Stimulated activated CD8-positive, alpha-beta memory T cell treated with anti-CD3 and anti-CD28 coated beads, Interleukin-4, amount 100 ng/mL, for 4 hours (primary cell): ENCODE data around the gene RPS25.
"Not testable (repeated sequence)": the region's sequence is repeated elsewhere in the genome, so short reads cannot be mapped to it uniquely, and the experiment has no call there.

ENCODE experiments used
- DNase-seq, 2 donors: peaks; one replicate each; pipeline ENCODE4 v3.0.0-alpha.2; 2020; ENCODE audit warnings: low read depth in 2 of 2, low spot score in 1 of 2

The RPS25 gene

DNA sequence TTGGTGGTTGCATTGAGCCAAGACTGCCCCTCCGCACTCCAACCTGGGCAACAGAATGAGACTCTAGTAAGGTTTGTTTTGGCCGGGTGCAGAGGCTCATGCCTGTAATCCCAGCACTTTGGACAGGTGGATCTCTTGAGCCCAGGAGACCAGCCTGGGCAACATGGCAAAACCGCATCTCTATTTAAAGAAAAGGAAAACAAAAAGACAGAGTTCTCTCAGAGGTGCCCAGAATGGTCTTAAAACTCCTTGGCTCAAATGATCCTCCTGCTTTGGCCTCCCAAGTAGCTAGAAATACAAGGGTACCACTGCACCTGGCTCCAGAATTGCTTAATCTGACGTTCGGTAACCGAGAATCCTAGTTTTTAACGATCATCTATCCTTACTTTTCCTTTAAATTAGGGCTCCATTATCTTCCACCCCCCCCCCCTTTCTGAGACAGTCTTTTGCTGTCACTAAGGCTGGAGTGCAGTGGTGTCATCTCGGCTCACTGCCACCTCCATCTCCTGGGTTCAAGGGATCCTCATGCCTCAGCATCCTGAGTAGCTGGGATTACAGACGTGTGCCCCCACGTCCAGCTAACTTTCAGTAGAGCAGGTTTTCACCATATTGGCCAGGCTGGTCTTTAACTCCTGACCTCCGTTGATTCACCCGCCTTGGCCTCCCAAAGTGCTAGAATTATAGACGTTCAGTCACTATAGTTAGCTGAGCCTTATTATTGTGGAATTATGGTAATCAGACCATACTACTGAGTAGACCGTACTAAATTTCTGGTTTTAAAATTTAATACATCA lies 1.7 kb downstream of the RPS25 start:
- DNase-seq, result no peak

- DNase-seq, result no peak
Measured at GRCh38 chr11:119015054-119015611, 3.0 kb downstream of the RPS25 start.

GRCh38 chr11:119014209-119014924 lies 3.8 kb downstream of the RPS25 start:
- no peak for DNase-seq

- DNase-seq, result no peak
Measured at GRCh38 chr11:119012629-119013170, 5.4 kb downstream of the RPS25 start.

- DNase-seq, result no peak
Measured at GRCh38 chr11:119011476-119012053, 6.6 kb downstream of the RPS25 start.

DNA sequence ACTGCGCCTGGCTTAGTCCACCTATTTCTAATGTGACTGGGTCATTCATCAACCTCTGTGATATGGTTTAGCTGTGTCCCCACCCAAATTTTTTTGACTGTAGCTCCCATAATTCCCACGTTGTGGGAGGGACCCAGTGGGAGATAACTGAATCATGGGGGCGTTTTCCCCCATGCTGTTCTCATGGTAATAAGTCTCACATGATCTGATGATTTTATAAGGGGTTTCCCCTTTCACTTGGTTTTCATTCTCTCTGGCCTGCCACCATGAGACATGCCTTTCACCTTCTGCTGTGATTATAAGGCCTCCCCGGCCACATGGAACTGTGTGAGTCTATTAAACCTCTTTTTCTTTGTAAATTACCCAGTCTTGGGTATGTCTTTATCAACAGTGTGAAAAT lies 11.5 kb downstream of the RPS25 start:
- no peak for DNase-seq

- DNase-seq, result no peak
Measured at GRCh38 chr11:119000906-119001305, 17.2 kb downstream of the RPS25 start.

GRCh38 chr11:118998822-118999221 lies 19.3 kb downstream of the RPS25 start:
- no peak for DNase-seq

- DNase-seq, result no peak
Measured at GRCh38 chr11:118998388-118998717, 19.8 kb downstream of the RPS25 start.

- DNase-seq, result peak; percentile 87 to 89
Measured at GRCh38 chr11:118997627-118998387, 20.3 kb downstream of the RPS25 start, which contains the start of gene CENATAC. CENATAC (plus strand) TSS chr11:118998138; CDS start chr11:118998198, 60 bp downstream.

DNA sequence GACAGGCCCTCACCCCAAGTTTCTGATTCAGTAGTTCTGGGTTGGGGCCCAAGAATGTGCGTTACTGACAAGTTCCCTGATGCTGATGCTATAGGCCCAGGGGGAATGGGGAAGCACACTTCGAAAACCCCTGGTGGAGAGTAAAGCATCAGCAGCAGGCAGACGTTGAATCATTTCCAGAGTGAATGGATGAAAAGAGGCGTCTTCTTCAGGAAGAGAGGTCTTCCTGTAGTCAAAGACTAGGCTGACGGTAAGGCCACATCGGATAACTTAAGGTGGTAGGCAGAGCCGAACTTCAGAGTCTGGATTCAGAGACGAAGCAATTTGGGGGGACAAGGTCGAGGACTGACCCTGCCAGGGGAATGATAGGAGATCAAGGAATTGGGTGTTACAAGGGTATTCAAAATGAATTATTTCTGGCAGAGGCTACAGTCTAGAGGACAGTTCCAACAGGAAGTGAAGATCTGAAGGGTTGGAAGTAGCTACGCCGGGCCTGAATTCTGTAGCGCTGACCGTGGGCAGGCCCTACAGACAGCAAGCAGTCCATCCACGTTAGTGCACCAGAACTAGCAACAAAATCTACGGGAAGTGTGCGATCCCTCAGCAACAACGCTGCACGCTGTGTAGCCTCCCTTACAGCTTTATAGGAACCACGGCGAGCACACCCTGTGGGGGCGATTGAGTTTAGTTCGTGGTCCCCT lies 21.1 kb downstream of the RPS25 start:
- DNase-seq, result no peak

DNA sequence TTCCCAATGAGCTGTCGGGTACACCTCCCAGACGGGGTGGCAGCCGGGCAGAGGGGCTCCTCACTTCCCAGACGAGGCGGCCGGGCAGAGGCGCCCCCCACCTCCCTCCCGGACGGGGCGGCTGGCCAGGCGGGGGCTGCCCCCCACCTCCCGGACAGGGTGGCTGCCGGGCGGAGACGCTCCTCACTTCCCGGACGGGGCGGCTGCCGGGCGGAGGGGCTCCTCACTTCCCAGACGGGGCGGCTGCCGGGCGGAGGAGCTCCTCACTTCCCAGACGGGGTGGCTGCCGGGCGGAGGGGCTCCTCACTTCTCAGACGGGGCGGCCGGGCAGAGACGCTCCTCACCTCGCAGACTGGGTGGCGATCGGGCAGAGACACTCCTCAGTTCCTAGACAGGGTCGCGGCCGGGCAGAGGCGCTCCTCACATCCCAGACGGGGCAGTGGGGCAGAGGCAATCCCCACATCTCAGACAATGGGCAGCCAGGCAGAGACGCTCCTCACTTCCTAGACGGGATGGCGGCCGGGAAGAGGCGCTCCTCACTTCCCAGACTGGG lies 26.6 kb downstream of the RPS25 start:
- DNase-seq, result not testable (repeated sequence)

DNA sequence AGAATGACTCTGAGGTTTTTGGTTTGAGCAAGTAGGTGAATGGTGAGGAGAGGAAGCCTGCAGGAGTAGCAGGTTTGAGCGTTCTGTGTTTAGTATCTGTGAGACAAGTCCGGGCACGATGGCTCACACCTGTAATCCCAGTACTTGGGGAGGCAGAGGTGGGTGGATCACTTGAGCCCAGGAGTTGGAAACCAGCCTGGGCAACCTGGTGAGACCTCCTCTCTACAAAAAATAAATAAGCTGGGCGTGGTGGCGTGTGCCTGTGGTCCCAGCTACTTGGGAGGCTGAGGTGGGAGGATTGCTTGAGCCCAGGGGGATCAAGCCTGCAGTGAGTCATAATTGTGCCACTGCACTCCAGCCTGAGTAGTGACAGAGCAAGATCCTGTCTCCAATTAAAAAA lies 29.9 kb downstream of the RPS25 start:
- no peak for DNase-seq

DNA sequence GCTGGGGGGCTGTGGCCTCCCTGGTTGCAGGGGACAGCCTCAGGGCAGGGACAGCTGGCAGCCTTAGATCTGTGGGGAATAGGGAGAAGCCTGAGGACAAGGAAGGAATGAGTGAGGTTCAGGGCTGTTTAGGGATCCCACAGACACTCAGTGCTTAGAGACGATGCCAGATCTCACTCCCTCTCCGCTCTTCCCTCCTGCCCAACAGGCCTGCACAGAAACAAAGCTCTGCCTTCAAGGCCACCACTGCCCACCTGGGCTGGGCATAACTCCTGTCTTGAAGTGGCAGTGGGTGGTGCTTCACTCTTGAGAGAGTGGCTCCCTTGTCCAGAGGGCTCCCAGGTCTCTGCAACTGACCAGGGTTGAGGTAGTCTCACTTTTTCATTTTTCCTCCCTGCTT lies 33.3 kb downstream of the RPS25 start:
- DNase-seq, result no peak

- DNase-seq, result not testable (repeated sequence)
Measured at GRCh38 chr11:118984337-118984736, 33.8 kb downstream of the RPS25 start.

- DNase-seq, result no peak
Measured at GRCh38 chr11:118980191-118980881, 37.8 kb downstream of the RPS25 start.

DNA sequence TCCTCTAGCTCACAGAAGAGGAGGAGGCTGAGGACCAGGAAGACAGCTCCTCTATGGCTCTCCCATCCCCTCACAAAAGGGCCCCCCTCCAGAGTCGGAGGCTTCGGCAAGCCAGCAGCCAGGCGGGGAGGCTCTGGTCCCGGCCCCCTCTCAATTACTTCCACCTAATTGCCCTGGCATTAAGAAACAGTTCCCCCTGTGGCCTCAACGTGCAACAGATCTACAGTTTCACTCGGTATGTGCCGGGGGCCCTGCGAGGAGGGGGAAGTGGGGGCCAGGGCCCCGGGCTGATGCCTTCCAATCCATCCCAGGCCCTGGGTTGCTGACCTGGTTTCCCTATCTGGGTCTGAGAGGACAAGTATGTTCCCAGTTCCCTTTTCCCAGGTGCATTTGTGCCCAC lies 38.7 kb downstream of the RPS25 start:
- no peak for DNase-seq

DNA sequence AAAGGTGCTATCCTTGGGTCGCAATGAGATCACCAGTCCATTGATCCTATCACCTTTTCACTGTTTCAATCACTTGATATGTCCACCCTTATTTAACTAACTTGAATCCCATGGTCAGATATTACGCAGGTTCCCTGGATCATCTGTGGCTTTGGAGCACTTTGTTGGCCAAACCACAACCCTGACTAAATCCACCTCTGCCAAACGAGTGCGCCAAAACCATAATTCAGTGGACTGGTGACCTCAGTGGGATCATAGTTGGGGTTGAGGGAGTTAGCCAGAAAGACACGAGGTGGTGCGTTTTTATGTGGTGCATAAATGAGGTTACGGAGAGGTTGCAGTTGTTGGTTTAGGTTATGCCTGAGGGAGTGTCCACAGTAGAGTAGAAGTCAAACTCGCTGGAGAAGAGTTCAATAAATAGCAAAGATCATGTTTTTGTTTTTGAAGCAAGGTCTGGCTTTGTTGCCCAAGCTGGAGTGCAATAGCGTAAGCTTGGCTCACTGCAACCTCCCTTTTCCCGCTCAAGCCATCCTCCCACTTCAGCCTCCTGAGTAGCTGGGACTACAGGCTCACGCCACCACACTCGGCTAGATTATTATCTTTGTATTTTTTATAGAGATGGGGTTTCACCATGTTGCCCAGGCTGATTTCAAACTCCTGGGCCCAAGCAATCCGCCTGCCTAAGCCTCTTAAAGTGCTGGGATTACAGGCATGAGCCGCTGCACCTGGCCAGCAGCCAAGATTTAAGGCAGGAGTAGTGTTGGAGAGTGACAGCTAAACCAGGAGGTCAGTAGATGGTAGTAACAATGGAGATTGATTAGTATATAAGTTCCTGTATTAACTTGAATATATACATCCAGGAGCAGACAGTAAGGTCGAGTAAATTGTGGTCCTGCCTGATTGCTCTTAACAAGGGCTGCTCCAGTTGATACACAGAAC lies 42.1 kb downstream of the RPS25 start:
- no peak for DNase-seq
